Stomach (tissue), 4 donors: Measurements from ENCODE around the gene FAAP20.

Experiments used
- POLR2A ChIP-seq, 4 donors: fragments of 450-650 bp; IDR thresholded peaks; one replicate each; pipeline ENCODE4 v1.6.1; 2016; ENCODE audit warnings: antibody characterized with exemption in 4 of 4, control low read depth in 2 of 4, mild to moderate bottlenecking in 1 of 4, moderate library complexity in 1 of 4
- POLR2AphosphoS5 ChIP-seq, 3 donors: sonication (generic); formaldehyde crosslinking; IDR thresholded peaks; one replicate each; pipeline ENCODE4 v1.6.1; 2016; ENCODE audit warnings: antibody characterized with exemption in 3 of 3
- TF ChIP-seq, protein P1 (sequence below), 7 experiments: fragments of 450-650 bp in 4 of 7; fragments of 200-600 bp in 3 of 7; sonication (generic) in 3 of 7; IDR thresholded peaks; one replicate each; pipeline ENCODE4 v1.5.1; 2016 to 2019; ENCODE audit warnings: antibody characterized with exemption in 7 of 7, control low read depth in 2 of 7, mild to moderate bottlenecking in 1 of 7

DNA sequence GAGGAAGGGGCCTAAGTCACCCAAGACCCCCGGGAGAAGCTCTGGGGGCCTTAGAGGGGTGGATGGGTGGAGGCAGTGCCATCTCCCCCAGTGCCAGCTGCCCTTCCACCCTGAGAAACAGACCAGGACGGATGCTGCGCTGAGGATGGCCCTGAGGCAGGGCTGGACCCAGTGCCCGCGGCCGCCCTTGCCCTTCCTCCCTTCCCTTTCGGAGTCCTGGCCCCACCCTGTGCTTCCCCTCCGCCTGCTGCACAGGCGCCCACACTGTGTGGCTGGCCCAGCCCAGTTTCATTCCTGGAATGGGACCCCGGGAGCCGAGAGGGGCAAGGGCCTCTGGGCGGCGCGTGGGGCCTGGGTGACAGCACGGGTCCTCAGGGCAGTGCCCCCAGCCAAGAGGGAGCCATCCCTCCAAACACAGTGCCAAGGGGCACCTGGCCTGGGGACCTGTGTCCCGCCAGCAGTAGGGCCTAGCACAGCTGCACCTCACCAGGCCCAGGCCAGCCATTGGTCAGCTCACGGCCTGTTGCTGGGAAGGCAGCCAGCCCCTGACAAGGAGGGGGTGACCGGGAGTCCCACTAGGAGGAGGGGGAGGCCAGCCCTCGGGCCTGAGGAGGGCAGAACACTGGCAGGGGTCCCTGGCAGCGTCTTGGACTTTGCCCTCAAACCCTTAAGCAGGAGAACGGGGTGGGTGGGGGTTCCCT is 20.1 kb upstream of the FAAP20 start:
- TF ChIP-seq, protein P1, sequence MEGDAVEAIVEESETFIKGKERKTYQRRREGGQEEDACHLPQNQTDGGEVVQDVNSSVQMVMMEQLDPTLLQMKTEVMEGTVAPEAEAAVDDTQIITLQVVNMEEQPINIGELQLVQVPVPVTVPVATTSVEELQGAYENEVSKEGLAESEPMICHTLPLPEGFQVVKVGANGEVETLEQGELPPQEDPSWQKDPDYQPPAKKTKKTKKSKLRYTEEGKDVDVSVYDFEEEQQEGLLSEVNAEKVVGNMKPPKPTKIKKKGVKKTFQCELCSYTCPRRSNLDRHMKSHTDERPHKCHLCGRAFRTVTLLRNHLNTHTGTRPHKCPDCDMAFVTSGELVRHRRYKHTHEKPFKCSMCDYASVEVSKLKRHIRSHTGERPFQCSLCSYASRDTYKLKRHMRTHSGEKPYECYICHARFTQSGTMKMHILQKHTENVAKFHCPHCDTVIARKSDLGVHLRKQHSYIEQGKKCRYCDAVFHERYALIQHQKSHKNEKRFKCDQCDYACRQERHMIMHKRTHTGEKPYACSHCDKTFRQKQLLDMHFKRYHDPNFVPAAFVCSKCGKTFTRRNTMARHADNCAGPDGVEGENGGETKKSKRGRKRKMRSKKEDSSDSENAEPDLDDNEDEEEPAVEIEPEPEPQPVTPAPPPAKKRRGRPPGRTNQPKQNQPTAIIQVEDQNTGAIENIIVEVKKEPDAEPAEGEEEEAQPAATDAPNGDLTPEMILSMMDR (IDR thresholded peaks at IDR 0.05), result no peak
- TF ChIP-seq POLR2AphosphoS5 (IDR thresholded peaks at IDR 0.05) (no peak), POLR2A (IDR thresholded peaks at IDR 0.05) (no peak)
